HG02852 (cell line): Measurements from ENCODE around the gene ESYT2.
A peak's percentile ranks its signal among the peaks of the same experiment; 100 is the strongest.
"Not testable (repeated sequence)": the region's sequence is repeated elsewhere in the genome, so short reads cannot be mapped to it uniquely, and the experiment has no call there.

ENCODE experiments used
- ATAC-seq: cut with Tn5 transposase; IDR thresholded peaks from one replicate; pipeline ENCODE4 v1.9.1; 2021; ENCODE audit warnings: mild to moderate bottlenecking, moderate library complexity; ENCODE audit not compliant: unreplicated experiment

Gene ESYT2

GRCh38 chr7:158829342-158830210 lies at the start of gene ESYT2:
TSS of gene ESYT2 (minus strand) at chr7:158829509. CDS start at chr7:158829418, 91 bp downstream.
- ATAC-seq, result peak; percentile 80

GRCh38 chr7:158878151-158879079 lies 49.1 kb upstream of the ESYT2 start:
- ATAC-seq, result not testable (repeated sequence)

GRCh38 chr7:158876984-158877383 lies 47.7 kb upstream of the ESYT2 start:
- no peak for ATAC-seq

- no peak for ATAC-seq
These were observed 40.6 kb upstream of the ESYT2 start for GRCh38 chr7:158869876-158870275.

GRCh38 chr7:158868764-158869410 lies 39.6 kb upstream of the ESYT2 start:
- ATAC-seq, result no peak

GRCh38 chr7:158867214-158867984 lies 38.1 kb upstream of the ESYT2 start:
- no peak for ATAC-seq

GRCh38 chr7:158865977-158866376 lies 36.7 kb upstream of the ESYT2 start:
- ATAC-seq, result no peak

GRCh38 chr7:158865462-158865922 lies 36.2 kb upstream of the ESYT2 start:
- no peak for ATAC-seq

GRCh38 chr7:158864833-158865232 lies 35.5 kb upstream of the ESYT2 start:
- ATAC-seq, result no peak

GRCh38 chr7:158864507-158864820 lies 35.2 kb upstream of the ESYT2 start:
- ATAC-seq, result no peak

GRCh38 chr7:158863611-158864506 lies 34.5 kb upstream of the ESYT2 start:
- peak; percentile 30 for ATAC-seq

GRCh38 chr7:158862985-158863610 lies 33.8 kb upstream of the ESYT2 start:
- peak; percentile 67 for ATAC-seq

GRCh38 chr7:158861936-158862704 lies 32.8 kb upstream of the ESYT2 start:
- no peak for ATAC-seq

GRCh38 chr7:158861004-158861787 lies 31.9 kb upstream of the ESYT2 start:
- ATAC-seq, result no peak

GRCh38 chr7:158860394-158860793 lies 31.1 kb upstream of the ESYT2 start:
- ATAC-seq, result no peak

GRCh38 chr7:158858592-158859503 lies 29.5 kb upstream of the ESYT2 start:
- ATAC-seq, result no peak
